Right hindlimb (tissue), 1 donor: Measurements from ENCODE around the gene DARS2.

Experiments
- DNase-seq: peaks from one replicate; pipeline ENCODE4 v3.0.0-alpha.2; 2018

DARS2 gene

DNA sequence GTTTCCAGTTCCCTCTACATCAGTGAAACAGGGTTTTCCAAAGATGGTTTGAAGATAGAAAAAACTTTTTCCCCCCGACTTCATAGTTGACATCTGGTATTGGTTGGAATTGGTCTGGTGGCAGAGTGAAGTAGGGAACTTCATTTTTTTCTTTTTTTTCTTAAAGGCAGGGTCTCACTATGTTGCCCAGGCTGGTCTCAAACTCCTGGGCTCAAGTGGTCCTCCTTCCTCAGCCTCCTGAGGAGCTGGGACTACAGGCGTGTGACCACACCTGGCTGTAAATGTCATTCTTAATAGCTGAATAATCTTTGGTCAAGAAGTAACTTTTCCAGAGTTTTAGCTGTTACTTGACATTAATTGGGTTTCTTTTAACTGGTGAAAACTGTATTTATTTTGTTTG lies 65.4 kb downstream of the DARS2 start:
- no peak for DNase-seq

DNA sequence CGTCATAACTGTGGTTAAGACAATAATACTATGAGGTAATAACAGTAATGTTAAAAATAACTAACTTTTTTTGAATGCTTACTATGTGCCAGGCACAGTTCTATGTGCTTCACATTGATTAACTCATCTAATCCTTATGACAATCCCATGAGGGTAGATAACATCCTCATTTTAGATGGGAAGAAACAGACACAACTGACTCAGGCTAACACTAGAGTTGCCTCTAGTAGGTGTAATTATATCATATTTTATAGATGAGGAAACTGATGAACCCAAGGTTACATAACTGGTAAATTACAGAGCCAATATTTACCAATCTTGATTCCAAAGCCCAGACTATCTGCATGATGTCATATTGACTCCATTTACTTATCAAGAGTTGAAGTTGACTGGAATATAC lies 69.1 kb downstream of the DARS2 start:
- no peak for DNase-seq

- DNase-seq = no peak
These were observed 69.7 kb downstream of the DARS2 start for GRCh38 chr1:173894189-173894588.

DNA sequence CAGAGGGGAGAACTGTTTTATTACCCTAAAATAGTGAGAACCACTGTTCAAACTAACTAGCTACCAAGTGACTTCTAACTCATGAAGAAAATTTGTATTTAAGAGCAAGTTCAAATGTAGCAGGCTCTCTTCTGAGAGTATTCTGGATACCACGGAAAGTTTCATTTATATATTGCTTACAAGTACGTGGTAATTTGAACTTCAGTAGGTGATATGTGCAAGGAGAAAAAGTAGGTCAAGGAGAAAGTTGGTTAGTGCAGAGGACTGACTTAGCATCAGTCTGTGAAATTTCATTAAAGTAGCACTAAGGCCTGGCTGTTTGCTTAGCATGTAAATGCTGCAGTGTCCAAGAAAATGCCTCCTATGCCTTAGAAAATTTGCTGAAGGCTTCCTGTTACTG lies 76.0 kb downstream of the DARS2 start:
- no peak for DNase-seq

- DNase-seq = no peak
These were observed 76.5 kb downstream of the DARS2 start for GRCh38 chr1:173900992-173901391.

DNA sequence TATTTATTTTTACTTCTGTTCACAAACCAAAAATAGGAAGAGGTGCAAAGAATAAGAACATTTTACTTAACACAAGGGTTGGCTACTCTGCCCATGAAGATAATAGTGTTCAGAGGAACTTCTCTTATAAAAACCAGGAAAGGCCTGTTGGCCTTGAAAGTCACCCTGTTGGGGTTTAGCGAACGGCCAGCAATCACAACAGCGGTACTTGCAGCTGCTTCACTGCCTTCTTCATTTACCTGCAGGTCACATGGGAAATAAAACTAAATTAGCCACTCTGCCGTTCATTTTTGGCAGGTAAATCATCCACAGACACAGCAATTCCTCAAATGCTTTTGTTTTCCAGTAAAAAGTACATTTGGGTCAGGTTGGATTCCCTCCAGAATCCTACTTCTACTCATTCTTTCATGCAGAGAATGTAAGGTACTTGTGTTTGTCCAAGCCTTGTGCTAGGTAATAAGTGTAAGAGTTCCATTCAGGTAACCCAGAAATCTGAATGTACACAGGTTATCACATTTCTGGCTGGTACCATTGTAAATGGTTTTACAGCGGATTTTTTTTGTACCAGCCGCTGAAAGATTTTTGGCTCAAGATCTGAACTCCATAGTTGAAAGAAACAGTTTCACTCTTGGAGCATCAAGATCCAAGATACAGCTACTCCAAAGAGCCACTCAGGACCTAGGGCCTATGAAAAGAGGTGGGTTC lies 79.5 kb downstream of the DARS2 start:
- DNase-seq = no peak
